Choroid plexus epithelial cell (primary cell): ENCODE data around the gene DNAJC16.
"Not testable (repeated sequence)": the region's sequence is repeated elsewhere in the genome, so short reads cannot be mapped to it uniquely, and the experiment has no call there.

Experiments used
- DNase-seq: peaks from one replicate; pipeline ENCODE4 v3.0.0-alpha.2; 2010; ENCODE audit warnings: low read depth
- H3K4me3 ChIP-seq: 2 replicates; pipeline ENCODE4 v1.5.1; 2011; ENCODE audit warnings: low read depth, mild to moderate bottlenecking, control low read depth, low read length, moderate library complexity
- TF ChIP-seq, protein P1 (sequence below): conservative IDR thresholded peaks from 2 replicates; pipeline ENCODE4 v1.5.1; 2011; ENCODE audit warnings: low read depth, mild to moderate bottlenecking, control low read depth, inconsistent platforms, low read length, moderate library complexity

DNAJC16 gene

DNA sequence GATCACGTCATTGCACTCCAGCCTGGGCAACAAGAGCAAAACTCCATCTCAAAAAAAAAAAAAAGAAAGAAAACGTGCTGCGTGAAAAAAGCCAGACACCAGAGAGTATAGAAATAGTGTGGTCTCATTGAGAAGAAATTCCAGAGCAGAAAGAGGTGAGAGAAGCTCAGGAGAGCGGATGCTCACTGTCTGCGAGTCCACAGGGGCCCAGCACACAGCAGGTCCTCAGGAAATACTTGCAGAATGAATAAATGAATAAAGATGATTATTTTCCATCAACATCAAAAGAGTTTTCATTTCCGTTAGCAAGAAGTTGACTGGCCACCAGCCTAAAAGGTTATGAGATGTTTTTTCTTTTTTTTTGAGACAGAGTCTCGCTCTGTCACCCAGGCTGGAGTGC lies 17.1 kb upstream of the DNAJC16 start:
- TF ChIP-seq, protein P1, sequence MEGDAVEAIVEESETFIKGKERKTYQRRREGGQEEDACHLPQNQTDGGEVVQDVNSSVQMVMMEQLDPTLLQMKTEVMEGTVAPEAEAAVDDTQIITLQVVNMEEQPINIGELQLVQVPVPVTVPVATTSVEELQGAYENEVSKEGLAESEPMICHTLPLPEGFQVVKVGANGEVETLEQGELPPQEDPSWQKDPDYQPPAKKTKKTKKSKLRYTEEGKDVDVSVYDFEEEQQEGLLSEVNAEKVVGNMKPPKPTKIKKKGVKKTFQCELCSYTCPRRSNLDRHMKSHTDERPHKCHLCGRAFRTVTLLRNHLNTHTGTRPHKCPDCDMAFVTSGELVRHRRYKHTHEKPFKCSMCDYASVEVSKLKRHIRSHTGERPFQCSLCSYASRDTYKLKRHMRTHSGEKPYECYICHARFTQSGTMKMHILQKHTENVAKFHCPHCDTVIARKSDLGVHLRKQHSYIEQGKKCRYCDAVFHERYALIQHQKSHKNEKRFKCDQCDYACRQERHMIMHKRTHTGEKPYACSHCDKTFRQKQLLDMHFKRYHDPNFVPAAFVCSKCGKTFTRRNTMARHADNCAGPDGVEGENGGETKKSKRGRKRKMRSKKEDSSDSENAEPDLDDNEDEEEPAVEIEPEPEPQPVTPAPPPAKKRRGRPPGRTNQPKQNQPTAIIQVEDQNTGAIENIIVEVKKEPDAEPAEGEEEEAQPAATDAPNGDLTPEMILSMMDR, result no peak
- peak; percentile 58 for DNase-seq

DNA sequence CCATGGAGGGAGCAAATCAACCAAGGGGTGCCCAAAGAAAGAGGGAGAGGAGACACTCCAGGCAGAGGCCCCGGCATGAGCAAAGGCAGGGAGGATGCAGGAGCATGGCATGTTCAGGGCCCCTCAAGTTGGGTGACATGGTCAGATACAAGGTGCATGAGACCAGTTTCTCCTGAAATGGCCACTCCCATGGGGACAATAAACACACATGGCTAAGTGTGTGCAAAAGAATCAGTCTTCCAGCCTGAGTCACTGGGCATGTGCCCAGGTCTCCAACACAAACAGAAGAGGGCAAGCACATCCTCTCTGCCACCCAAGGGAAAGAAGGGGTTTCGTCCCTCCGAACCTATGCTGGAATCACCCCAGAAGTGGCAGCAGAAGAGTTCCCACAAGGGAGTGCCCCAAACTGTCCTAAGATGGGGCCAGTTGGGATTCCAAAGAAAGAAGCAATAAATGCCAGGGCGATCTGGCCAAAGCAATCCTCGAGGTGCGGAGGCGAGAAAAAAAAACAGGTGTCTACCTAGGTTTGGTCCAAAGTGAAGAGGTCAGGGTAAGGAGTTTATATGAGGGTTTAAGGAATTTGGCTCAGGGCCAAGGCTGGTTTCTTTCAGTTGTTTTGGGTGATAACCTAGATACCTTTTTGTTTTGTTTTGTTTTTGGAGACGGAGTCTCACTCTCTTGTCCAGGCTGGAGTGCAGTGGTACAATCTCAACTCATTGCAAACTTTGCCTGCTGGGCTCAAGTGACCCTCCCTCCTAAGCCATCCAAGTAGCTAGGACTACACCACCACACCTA lies 15.8 kb upstream of the DNAJC16 start:
- TF ChIP-seq, protein P1, result no peak
- no peak overlapping the region for H3K4me3 ChIP-seq
- no peak for DNase-seq

More for the DNA sequence above, 17.1 kb upstream of the DNAJC16 start:
- H3K4me3 ChIP-seq, result no peak overlapping the region

DNA sequence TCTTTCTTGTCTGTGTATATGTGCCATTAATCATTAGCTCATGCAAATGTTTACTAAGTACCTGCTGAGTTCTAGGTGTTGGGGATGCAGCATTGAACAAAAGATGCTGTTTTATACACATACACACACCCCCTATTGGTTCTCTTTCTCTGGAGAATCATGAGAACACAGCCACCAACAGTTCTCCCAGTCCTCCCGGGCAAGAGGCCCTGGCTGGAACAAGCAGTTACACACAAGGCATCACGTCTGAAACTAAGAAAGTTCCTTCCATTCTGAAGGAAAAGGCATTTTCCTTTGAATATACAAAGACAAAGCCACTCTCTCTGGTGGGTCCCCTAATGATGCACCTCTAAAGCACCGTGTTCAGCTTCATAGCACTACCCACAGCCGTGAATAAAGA lies 13.5 kb upstream of the DNAJC16 start:
- H3K4me3 ChIP-seq, result no peak overlapping the region
- TF ChIP-seq, protein P1, result no peak
- no peak for DNase-seq

DNA sequence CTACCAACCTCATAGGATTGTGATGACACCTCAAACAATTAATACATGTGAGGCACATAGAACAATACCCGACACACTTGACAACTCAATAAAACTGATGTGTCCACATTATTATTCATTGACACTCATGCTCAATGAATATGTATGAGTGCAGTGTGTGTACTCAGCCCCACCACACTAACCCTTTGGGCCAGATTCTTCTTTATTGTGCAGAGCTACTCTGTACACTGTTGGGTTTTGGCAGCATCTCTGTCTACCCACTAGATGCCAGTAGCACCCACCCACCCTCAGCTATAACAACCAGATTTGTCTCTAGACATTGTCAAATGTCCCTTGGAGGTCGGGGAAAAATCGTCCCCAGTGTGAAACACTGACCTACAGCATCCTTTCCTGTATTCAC lies 12.7 kb upstream of the DNAJC16 start:
- DNase-seq, result no peak
- TF ChIP-seq, protein P1, result no peak

DNA sequence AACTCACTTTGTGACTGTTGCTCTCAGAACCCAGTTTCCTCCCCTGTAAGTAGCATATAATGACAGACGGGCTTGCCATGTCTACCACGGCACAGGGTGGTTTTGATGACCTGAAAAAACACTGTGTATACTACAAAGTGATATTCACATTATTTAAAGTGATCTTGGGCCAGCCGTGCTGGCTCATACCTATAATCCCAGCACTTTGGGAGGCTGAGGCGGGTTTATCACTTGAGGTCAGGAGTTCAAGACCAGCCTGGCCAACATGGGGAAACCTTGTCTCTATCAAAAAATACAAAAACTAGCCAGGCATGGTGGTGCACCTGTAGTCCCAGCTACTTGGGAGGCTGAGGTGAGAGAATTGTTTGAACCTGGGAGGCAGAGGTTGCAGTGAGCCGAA lies 12.1 kb upstream of the DNAJC16 start:
- DNase-seq, H3K4me3 ChIP-seq: not testable (repeated sequence)

More for the DNA sequence above, 12.7 kb upstream of the DNAJC16 start:
- no peak overlapping the region for H3K4me3 ChIP-seq

DNA sequence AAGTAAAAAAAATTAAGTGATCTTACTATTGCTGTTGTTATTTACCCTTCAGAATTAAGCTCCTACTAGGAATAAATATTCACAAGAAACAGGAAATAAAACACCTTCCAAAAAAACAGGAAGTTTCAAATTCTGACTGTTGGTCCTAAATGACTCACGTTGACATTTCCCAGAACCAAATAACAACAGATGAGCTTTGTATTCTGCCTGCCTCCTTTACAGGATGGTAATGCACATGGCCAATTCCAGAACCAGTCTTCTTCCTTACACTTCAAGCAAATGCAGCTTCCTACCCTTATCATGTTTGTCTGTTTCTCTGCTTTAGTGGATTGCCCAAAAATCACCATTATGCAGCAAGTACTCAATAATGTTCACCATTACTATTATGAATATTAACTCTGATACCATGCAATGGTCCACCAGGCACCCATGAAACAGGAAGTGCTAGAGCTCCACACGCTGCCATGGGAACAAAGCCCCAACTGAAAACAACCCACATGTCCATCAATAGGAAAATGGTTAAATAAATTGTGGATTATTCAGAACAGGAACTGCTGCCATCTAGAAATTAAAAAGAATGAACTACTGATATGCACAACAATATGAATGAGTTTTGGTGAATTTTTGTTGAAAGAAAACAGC lies 11.5 kb upstream of the DNAJC16 start:
- no peak overlapping the region for H3K4me3 ChIP-seq
- TF ChIP-seq, protein P1, result no peak
- peak; percentile 5 for DNase-seq

DNA sequence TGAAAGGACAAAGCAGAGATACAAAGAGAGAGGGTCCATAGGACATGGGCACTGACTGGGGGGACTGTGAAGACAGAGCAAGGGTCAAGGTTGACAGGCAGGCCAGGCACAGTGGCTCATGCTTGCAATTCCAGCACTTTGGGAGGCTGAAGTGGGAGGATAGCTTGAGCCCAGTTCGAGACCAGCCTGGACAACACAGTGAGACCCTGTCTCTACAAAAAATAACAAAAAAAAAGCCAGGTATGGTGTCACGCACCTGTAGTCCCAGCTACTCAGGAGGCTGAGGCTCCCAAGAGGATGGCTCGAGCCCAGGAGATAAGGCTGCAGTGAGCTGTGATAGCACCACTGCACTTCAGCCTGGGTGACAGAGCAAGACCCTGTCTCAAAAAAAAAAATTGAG lies 7.0 kb upstream of the DNAJC16 start:
- no peak overlapping the region for H3K4me3 ChIP-seq
- no peak for DNase-seq
- TF ChIP-seq, protein P1, result no peak

DNA sequence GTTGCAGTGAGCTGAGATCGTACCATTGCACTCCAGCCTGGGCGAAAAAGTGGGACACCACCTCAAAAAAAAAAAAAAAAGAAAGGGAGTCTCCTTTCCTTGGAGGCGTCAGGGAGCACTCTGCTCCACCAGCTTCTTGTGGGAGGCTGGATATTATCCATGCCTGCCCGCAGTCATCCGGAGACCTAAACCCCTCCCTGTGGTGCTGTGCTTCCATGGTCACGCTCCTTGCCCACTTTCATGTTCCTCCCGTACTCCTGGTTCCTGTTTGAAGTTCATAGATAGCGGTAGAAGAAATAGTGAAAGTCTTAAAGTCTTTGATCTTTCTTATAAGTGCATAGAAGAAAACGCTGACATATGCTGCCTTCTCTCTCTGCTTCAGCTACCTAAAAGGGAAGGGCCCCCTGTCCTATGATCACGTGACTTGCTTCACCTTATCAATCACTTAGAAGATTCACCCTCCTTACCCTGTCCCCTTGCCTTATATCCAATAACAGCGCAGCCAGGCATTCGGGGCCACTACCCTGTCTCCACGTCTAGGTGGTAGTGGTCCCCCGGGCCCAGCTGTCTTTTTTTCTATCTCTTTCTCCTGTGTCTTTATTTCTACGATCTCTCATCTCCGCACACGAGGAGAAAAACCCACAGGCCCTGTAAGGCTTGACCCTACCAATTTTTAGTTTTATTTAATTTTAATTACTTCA lies 5.3 kb upstream of the DNAJC16 start:
- DNase-seq, H3K4me3 ChIP-seq: not testable (repeated sequence)
